Measurements from ENCODE around the gene DDX5.

Gene DDX5

GRCh38 chr17:64448665-64449512 is 57.2 kb downstream of the DDX5 start, which contains the start of gene MILR1:
Gene MILR1 (plus strand): TSS chr17:64449115. CDS start chr17:64449169, 54 bp downstream.
- no peak for DNase-seq (ENCODE audit: low read depth in 4 of 4, low spot score in 1 of 4)
